GM18868 (cell line): ENCODE measurements around the gene MBTPS1.

Source experiments
- ATAC-seq: cut with Tn5 transposase; IDR thresholded peaks from one replicate; pipeline ENCODE4 v1.9.1; 2021; ENCODE audit warnings: mild to moderate bottlenecking, moderate library complexity; ENCODE audit not compliant: unreplicated experiment

MBTPS1 gene

GRCh38 chr16:84080378-84080777, 36.4 kb downstream of the MBTPS1 start:
- no peak for ATAC-seq

GRCh38 chr16:84079664-84080063, 37.1 kb downstream of the MBTPS1 start:
- ATAC-seq = no peak

GRCh38 chr16:84075376-84075775, 41.4 kb downstream of the MBTPS1 start:
- ATAC-seq = no peak

- ATAC-seq = no peak
Measured at GRCh38 chr16:84074721-84075120, 42.0 kb downstream of the MBTPS1 start.

- ATAC-seq = no peak
Measured at GRCh38 chr16:84072014-84072413, 44.7 kb downstream of the MBTPS1 start.

- no peak for ATAC-seq
Measured at GRCh38 chr16:84071121-84071520, 45.6 kb downstream of the MBTPS1 start.

GRCh38 chr16:84069540-84069939, 47.2 kb downstream of the MBTPS1 start:
- no peak for ATAC-seq

- no peak for ATAC-seq
Measured at GRCh38 chr16:84068783-84069462, 47.8 kb downstream of the MBTPS1 start.

- no peak for ATAC-seq
Measured at GRCh38 chr16:84068041-84068440, 48.7 kb downstream of the MBTPS1 start.

GRCh38 chr16:84067640-84068039, 49.1 kb downstream of the MBTPS1 start:
- no peak for ATAC-seq

- ATAC-seq = no peak
Measured at GRCh38 chr16:84065536-84066132, 51.1 kb downstream of the MBTPS1 start.

- ATAC-seq = no peak
Measured at GRCh38 chr16:84063980-84064379, 52.8 kb downstream of the MBTPS1 start.

GRCh38 chr16:84062734-84063640, 53.8 kb downstream of the MBTPS1 start:
- no peak for ATAC-seq

GRCh38 chr16:84061236-84061819, 55.4 kb downstream of the MBTPS1 start:
- ATAC-seq = no peak

GRCh38 chr16:84059946-84060901, 56.5 kb downstream of the MBTPS1 start:
- no peak for ATAC-seq

GRCh38 chr16:84059111-84059510, 57.6 kb downstream of the MBTPS1 start:
- no peak for ATAC-seq

- no peak for ATAC-seq
Measured at GRCh38 chr16:84058664-84059063, 58.1 kb downstream of the MBTPS1 start.

GRCh38 chr16:84058211-84058610, 58.5 kb downstream of the MBTPS1 start:
- ATAC-seq = no peak

- ATAC-seq = no peak
Measured at GRCh38 chr16:84056933-84057332, 59.8 kb downstream of the MBTPS1 start.
